ENCODE results near the gene ZNF385A.

Gene ZNF385A

DNA sequence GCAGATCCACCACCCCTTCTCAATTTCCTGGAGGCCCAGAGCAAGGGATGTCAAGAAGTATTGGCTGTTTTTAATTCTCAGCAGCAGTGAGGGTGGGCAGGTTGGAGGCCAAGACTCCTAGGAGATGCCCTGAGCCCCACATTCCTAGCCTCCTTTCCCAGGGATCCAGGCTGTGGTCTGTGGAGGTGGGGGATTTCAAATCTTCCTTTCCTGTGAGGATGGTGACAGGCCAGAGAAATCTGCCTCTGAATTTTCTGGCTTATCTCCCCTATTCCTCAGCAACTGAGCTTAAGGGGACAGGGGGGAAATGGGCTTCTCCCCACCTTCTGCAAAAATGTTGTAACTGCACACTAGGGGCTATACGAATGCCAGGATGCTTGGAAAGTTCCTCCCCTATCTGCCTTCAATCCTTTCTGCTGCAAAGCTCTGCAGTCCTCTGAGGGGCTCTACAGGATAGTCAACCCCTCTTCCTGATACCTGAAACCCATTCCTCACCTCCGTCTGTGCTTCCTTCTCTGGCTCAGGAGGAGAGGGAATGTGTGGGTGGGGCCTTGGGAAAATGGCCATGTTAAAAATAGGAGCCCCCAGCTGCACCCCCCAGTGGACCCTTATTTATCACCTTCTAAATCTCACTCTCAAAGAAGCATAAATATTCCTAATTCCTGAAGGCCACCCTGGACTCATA lies 26.9 kb downstream of the ZNF385A start:
- Histone ChIP-seq H4K20me1 (ENCODE audit: insufficient read depth, low read length, poor library complexity, severe bottlenecking) (no peaks in the 10 kb centered on the region), H3K4me1 (ENCODE audit: insufficient read depth, low read length, poor library complexity, severe bottlenecking) (peaks cover 38% of the 10 kb centered on the region), H3K9me3 (ENCODE audit: insufficient read depth, low read depth, low read length) (no peaks in the 10 kb centered on the region), H3K79me2 (ENCODE audit: insufficient read depth, low read length) (peaks cover 9% of the 10 kb centered on the region; the same call in 1 of the 2 replicates), H3F3A (ENCODE audit: low read depth) (0 out of 2 replicates have a peak, but pooled peaks cover 2% of the 10 kb centered on the region), H3K36me3 (ENCODE audit: insufficient read depth, low read length) (no peaks in the 10 kb centered on the region), H3K4me2 (ENCODE audit: low read depth, low read length, poor library complexity, severe bottlenecking) (peak overlapping the region; percentile 93), H3K9me2 (replicated peaks; ENCODE audit: low read depth, low read length) (no peaks in the 10 kb centered on the region), H3K9ac (ENCODE audit: low read depth, low read length, poor library complexity, severe bottlenecking) (peak overlapping the region; percentile 96), H3K4me3 (ENCODE audit: low read length, poor library complexity, severe bottlenecking) (peak overlapping the region; percentile 87), H3K27me3 (ENCODE audit: insufficient read depth, low read length, poor library complexity, severe bottlenecking) (no peaks in the 10 kb centered on the region), H2AFZ (ENCODE audit: low read length) (no peak overlapping the region)
- no peak for TF ChIP-seq EZH2phosphoT487 (IDR thresholded peaks at IDR 0.05; ENCODE audit: borderline replicate concordance)
- TF ChIP-seq, protein P1, sequence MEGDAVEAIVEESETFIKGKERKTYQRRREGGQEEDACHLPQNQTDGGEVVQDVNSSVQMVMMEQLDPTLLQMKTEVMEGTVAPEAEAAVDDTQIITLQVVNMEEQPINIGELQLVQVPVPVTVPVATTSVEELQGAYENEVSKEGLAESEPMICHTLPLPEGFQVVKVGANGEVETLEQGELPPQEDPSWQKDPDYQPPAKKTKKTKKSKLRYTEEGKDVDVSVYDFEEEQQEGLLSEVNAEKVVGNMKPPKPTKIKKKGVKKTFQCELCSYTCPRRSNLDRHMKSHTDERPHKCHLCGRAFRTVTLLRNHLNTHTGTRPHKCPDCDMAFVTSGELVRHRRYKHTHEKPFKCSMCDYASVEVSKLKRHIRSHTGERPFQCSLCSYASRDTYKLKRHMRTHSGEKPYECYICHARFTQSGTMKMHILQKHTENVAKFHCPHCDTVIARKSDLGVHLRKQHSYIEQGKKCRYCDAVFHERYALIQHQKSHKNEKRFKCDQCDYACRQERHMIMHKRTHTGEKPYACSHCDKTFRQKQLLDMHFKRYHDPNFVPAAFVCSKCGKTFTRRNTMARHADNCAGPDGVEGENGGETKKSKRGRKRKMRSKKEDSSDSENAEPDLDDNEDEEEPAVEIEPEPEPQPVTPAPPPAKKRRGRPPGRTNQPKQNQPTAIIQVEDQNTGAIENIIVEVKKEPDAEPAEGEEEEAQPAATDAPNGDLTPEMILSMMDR (conservative IDR thresholded peaks at IDR 0.05; ENCODE audit: low read length) = peak; percentile 16; the same call in 1 of the 2 replicates

DNA sequence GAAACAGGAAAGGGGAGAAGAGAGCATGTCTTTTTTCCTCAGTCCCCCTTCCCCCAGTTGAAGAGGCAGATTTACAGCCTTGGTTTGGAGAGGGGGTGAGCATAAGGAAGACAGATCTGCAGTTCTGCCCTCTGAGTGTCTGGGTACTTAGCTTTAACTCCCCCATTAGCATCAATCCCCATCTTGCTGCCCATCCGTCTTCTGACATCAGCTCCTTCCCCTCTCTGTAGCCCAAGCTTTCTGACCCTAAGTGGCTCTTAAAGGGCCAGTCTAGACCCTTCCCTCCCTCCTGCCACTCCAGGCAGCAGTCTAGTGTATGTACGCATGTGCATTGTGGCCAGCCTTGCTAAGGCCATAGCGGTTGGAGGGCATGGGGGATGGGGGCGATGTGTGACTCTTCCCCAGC lies 27.6 kb downstream of the ZNF385A start:
- H3F3A ChIP-seq (ENCODE audit: low read depth) = 0 out of 2 replicates have a peak, but pooled peaks cover 2% of the 10 kb centered on the region
- TF ChIP-seq EZH2phosphoT487 (IDR thresholded peaks at IDR 0.05; ENCODE audit: borderline replicate concordance) = no peak
- TF ChIP-seq, protein P1 (conservative IDR thresholded peaks at IDR 0.05; ENCODE audit: low read length) = no peak
- H3K9me3 ChIP-seq (ENCODE audit: insufficient read depth, low read depth, low read length) = no peaks in the 10 kb centered on the region
- H3K4me1 ChIP-seq (ENCODE audit: insufficient read depth, low read length, poor library complexity, severe bottlenecking) = peaks cover 38% of the 10 kb centered on the region
- H4K20me1 ChIP-seq (ENCODE audit: insufficient read depth, low read length, poor library complexity, severe bottlenecking) = no peaks in the 10 kb centered on the region
- H3K27me3 ChIP-seq (ENCODE audit: insufficient read depth, low read length, poor library complexity, severe bottlenecking) = no peaks in the 10 kb centered on the region
- H3K36me3 ChIP-seq (ENCODE audit: insufficient read depth, low read length) = no peaks in the 10 kb centered on the region
- no peak overlapping the region for H2AFZ ChIP-seq (ENCODE audit: low read length)
- peak overlapping the region; percentile 96 for H3K9ac ChIP-seq (ENCODE audit: low read depth, low read length, poor library complexity, severe bottlenecking)
- H3K4me3 ChIP-seq (ENCODE audit: low read length, poor library complexity, severe bottlenecking) = peak overlapping the region; percentile 87
- peaks cover 9% of the 10 kb centered on the region; the same call in 1 of the 2 replicates for H3K79me2 ChIP-seq (ENCODE audit: insufficient read depth, low read length)
- peak overlapping the region; percentile 93 for H3K4me2 ChIP-seq (ENCODE audit: low read depth, low read length, poor library complexity, severe bottlenecking)
- no peaks in the 10 kb centered on the region for H3K9me2 ChIP-seq (replicated peaks; ENCODE audit: low read depth, low read length)

DNA sequence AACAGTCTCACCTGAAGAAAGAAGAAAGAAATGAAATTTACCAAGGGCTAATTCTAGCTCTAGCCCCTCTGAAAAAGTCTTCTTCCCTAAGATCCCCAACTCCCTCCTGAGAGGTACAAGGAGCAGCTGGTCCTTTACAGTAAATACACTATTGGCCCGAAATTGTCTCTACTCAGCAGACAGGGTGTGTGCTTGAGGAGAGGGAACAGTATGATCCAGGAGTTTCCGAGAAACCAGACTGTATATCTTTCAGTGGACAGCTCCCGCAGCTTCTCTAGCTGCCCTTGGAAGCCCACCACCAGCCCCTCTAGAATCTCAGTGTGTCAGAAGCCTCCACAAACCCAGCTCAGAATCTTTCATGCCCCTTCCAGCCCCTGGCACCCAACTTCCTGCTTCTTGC lies 28.3 kb downstream of the ZNF385A start:
- H3K4me2 ChIP-seq (ENCODE audit: low read depth, low read length, poor library complexity, severe bottlenecking) = peak overlapping the region; percentile 93
- no peaks in the 10 kb centered on the region for H3K9me2 ChIP-seq (replicated peaks; ENCODE audit: low read depth, low read length)
- H3K27me3 ChIP-seq (ENCODE audit: insufficient read depth, low read length, poor library complexity, severe bottlenecking) = no peaks in the 10 kb centered on the region
- H3K36me3 ChIP-seq (ENCODE audit: insufficient read depth, low read length) = peaks cover 3% of the 10 kb centered on the region; the same call in 1 of the 2 replicates
- peaks cover 9% of the 10 kb centered on the region; the same call in 1 of the 2 replicates for H3K79me2 ChIP-seq (ENCODE audit: insufficient read depth, low read length)
- 0 out of 2 replicates have a peak, but pooled peaks cover 2% of the 10 kb centered on the region for H3F3A ChIP-seq (ENCODE audit: low read depth)
- peak overlapping the region; percentile 96 for H3K9ac ChIP-seq (ENCODE audit: low read depth, low read length, poor library complexity, severe bottlenecking)
- no peak overlapping the region for H3K4me3 ChIP-seq (ENCODE audit: low read length, poor library complexity, severe bottlenecking)
- TF ChIP-seq, protein P1 (conservative IDR thresholded peaks at IDR 0.05; ENCODE audit: low read length) = no peak
- no peak for TF ChIP-seq EZH2phosphoT487 (IDR thresholded peaks at IDR 0.05; ENCODE audit: borderline replicate concordance)
- H4K20me1 ChIP-seq (ENCODE audit: insufficient read depth, low read length, poor library complexity, severe bottlenecking) = no peaks in the 10 kb centered on the region
- H2AFZ ChIP-seq (ENCODE audit: low read length) = no peak overlapping the region
- H3K9me3 ChIP-seq (ENCODE audit: insufficient read depth, low read depth, low read length) = no peaks in the 10 kb centered on the region
- H3K4me1 ChIP-seq (ENCODE audit: insufficient read depth, low read length, poor library complexity, severe bottlenecking) = peaks cover 38% of the 10 kb centered on the region

All from Loucy (cell line).